BJ (cell line): ENCODE results near the gene FNDC3B. TPM values are rescaled to one million over a fixed set of nuclear protein-coding genes. Genes with fewer than 3 reads are reported as not detected.
A peak's percentile ranks its signal among the peaks of the same experiment; 100 is the strongest.

ENCODE experiments used
- CTCF ChIA-PET: fragments of 350-600 bp; formaldehyde crosslinking; extraction: SDS; loops from one replicate; lab custom pipeline; 2021; ENCODE audit warnings: antibody characterized with exemption, inconsistent platforms; lab: Yijun Ruan, JAX
- POLR2A ChIA-PET: fragments of 300-600 bp; sonication (Branson Sonifier 250); formaldehyde crosslinking; extraction: SDS; loops from one replicate; lab custom pipeline; 2021; ENCODE audit warnings: antibody characterized with exemption; lab: Charles Lee
- DNase-seq: peaks from one replicate; pipeline ENCODE4 v3.0.0-alpha.2; 2011; ENCODE audit warnings: low read depth
- H3K27me3 ChIP-seq: 2 replicates; pipeline ENCODE4 v1.6.0; 2011; ENCODE audit warnings: low read length; ENCODE audit not compliant: control insufficient read depth, insufficient read depth
- H3K36me3 ChIP-seq: 2 replicates; pipeline ENCODE4 v1.5.1; 2011; ENCODE audit warnings: low read length; ENCODE audit not compliant: control insufficient read depth, insufficient read depth
- H3K4me3 ChIP-seq: 2 replicates; pipeline ENCODE4 v1.5.1; 2011; ENCODE audit warnings: low read depth, mild to moderate bottlenecking, control low read depth, low read length
- CTCF ChIP-seq: IDR thresholded peaks from 2 replicates; pipeline ENCODE4 v1.5.1; 2011; ENCODE audit warnings: low read depth, mild to moderate bottlenecking, control low read depth, inconsistent platforms, low read length, moderate library complexity; ENCODE audit not compliant: insufficient read depth
- polyA plus RNA-seq: library from polyadenylated mRNA; depleted of rRNA; stranded (reverse); fragments of >200 nt; gene quantifications from 2 replicates; pipeline ENCODE4 v1.2.3, GENCODE V29; 2011

The FNDC3B gene
- polyA plus RNA-seq, 1 experiment: 28.6 TPM

- TF ChIP-seq CTCF: no peak
- no peak for DNase-seq
- ChIA-PET POLR2A (interaction anchor here (0.6 kb wide), 1 partner anchor 176 kb away, joined by 4 read pairs; no protein-coding TSS in a partner anchor), CTCF (interaction anchor here (0.8 to 1.0 kb wide), 2 partner anchors 10 to 77 kb away, joined by 3 to 4 read pairs; no protein-coding TSS in a partner anchor)
- H3K27me3 ChIP-seq: no peaks in the 10 kb centered on the region
- peaks cover 1% of the 10 kb centered on the region; the same call in 1 of the 2 replicates for H3K36me3 ChIP-seq
- H3K4me3 ChIP-seq: no peak overlapping the region
Measured at GRCh38 chr3:172218350-172219323, 179.3 kb downstream of the FNDC3B start.

- DNase-seq: no peak
- TF ChIP-seq CTCF: no peak
- ChIA-PET CTCF (interaction anchor here (1.0 kb wide), 1 partner anchor 11 kb away, joined by 3 read pairs; no protein-coding TSS in a partner anchor), POLR2A (no interaction called here)
- H3K27me3 ChIP-seq: no peaks in the 10 kb centered on the region
- no peak overlapping the region for H3K4me3 ChIP-seq
- peaks cover 1% of the 10 kb centered on the region; the same call in 1 of the 2 replicates for H3K36me3 ChIP-seq
Measured at GRCh38 chr3:172219750-172220149, 180.4 kb downstream of the FNDC3B start.

GRCh38 chr3:172221547-172221946 lies 182.2 kb downstream of the FNDC3B start:
- Histone ChIP-seq H3K36me3 (no peaks in the 10 kb centered on the region; the same call in 1 of the 2 replicates), H3K27me3 (no peaks in the 10 kb centered on the region), H3K4me3 (no peak overlapping the region)
- DNase-seq: peak; percentile 65
- CTCF ChIA-PET: interaction anchor here (0.6 to 1.6 kb wide), 3 partner anchors 8 to 389 kb away, joined by 3 to 5 read pairs (median 3); no protein-coding TSS in a partner anchor
- POLR2A ChIA-PET: interaction anchor here (0.6 kb wide), 1 partner anchor 59 kb away, joined by 5 read pairs; no protein-coding TSS in a partner anchor
- no peak for TF ChIP-seq CTCF

GRCh38 chr3:172222478-172223071 lies 183.2 kb downstream of the FNDC3B start:
- no peak for TF ChIP-seq CTCF
- Histone ChIP-seq H3K4me3 (no peak overlapping the region), H3K27me3 (no peaks in the 10 kb centered on the region), H3K36me3 (no peaks in the 10 kb centered on the region; the same call in 1 of the 2 replicates)
- ChIA-PET CTCF (interaction anchor here (1.6 kb wide), 1 partner anchor 390 kb away, joined by 3 read pairs; no protein-coding TSS in a partner anchor), POLR2A (no interaction called here)
- DNase-seq: no peak
